ENCODE data around the gene DNLZ.

The DNLZ gene

DNA sequence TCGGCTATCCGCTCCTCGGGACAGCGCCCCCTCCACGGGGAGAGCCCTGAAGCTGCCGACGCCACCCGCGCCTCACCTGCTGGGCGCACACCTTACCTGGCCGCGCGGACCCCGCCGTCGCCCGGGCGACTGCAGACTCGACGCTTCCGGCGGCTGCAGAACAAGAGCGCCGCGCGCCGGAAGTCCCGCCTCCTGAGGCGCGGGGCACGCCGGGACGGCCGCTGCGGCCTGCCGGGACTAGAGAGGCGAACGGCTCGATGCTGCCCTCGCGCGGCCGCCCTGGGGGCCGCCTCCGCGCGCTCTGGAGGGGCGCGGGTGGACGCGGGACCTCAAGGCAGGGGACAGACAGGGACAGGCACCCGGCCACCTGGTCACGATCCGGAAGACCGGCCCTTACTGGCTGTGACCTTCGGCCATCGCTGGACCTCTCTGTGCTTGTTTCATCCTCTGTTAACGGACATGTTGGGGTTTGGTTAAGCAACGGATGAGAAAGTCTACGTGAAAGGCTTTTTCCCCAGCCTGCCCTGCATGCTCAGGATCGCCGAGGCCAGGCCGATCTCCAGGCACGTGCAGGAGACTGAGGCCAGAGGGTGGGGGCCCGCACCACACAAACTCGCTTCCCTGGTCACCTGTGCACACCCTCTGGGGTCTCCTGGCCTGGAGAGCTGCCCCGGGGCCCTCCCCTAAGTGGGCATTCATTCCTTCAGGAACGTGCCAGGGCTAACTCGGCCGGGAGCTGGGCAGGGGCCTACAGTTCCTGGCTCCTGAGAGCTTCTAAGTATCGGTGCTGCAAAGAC lies 36.7 kb upstream of the DNLZ start, which contains the start of gene SNAPC4:
Gene SNAPC4, minus strand, starts transcription at position 133 of the 797 bp plus-strand sequence. CDS start 1,742 bp downstream, outside the sequence.
- Histone ChIP-seq H3F3A (ENCODE audit: control insufficient read depth, insufficient read depth) (peaks cover 14% of the 10 kb centered on the region; the same call in 1 of the 2 replicates), H3K4me1 (ENCODE audit: control insufficient read depth, low read length) (peaks cover 19% of the 10 kb centered on the region), H3K9me3 (ENCODE audit: control insufficient read depth, insufficient read depth, low read length) (no peaks in the 10 kb centered on the region), H3K79me2 (ENCODE audit: control insufficient read depth, low read length) (peaks cover 34% of the 10 kb centered on the region), H3K27ac (ENCODE audit: low read depth, low read length) (peak within 1 kb of the TSS; percentile 38), H3K27me3 (ENCODE audit: control insufficient read depth, low read length) (no peaks in the 10 kb centered on the region), H4K20me1 (ENCODE audit: control insufficient read depth, insufficient read depth, low read depth, low read length) (no peaks in the 10 kb centered on the region; the same call in none of the 2 replicates), H3K36me3 (ENCODE audit: control insufficient read depth, low read length) (peaks cover 73% of the 10 kb centered on the region), H3K4me3 (ENCODE audit: low read length) (peak within 1 kb of the TSS; percentile 95), H3K4me2 (ENCODE audit: low read length) (peak within 1 kb of the TSS; percentile 75), H3K9me2 (replicated peaks; ENCODE audit: control insufficient read depth, low read length) (no peaks in the 10 kb centered on the region)
- TF ChIP-seq EZH2phosphoT487 (IDR thresholded peaks at IDR 0.05; ENCODE audit: borderline replicate concordance, low read length) (no peak), CTCF (IDR thresholded peaks at IDR 0.05; ENCODE audit: low read depth, low read length, poor library complexity, severe bottlenecking) (peak; percentile 92)

- Histone ChIP-seq H4K20me1 (ENCODE audit: control insufficient read depth, insufficient read depth, low read depth, low read length) (no peaks in the 10 kb centered on the region; the same call in none of the 2 replicates), H3K27ac (ENCODE audit: low read depth, low read length) (peak overlapping the region; percentile 38), H3K79me2 (ENCODE audit: control insufficient read depth, low read length) (peaks cover 34% of the 10 kb centered on the region), H3F3A (ENCODE audit: control insufficient read depth, insufficient read depth) (peaks cover 14% of the 10 kb centered on the region; the same call in 1 of the 2 replicates), H3K36me3 (ENCODE audit: control insufficient read depth, low read length) (peaks cover 72% of the 10 kb centered on the region), H3K9me3 (ENCODE audit: control insufficient read depth, insufficient read depth, low read length) (no peaks in the 10 kb centered on the region), H3K4me1 (ENCODE audit: control insufficient read depth, low read length) (peaks cover 16% of the 10 kb centered on the region), H3K4me3 (ENCODE audit: low read length) (peak overlapping the region; percentile 95), H3K4me2 (ENCODE audit: low read length) (peak overlapping the region; percentile 75), H3K9me2 (replicated peaks; ENCODE audit: control insufficient read depth, low read length) (no peaks in the 10 kb centered on the region), H3K27me3 (ENCODE audit: control insufficient read depth, low read length) (no peaks in the 10 kb centered on the region)
- TF ChIP-seq EZH2phosphoT487 (IDR thresholded peaks at IDR 0.05; ENCODE audit: borderline replicate concordance, low read length) (no peak), CTCF (IDR thresholded peaks at IDR 0.05; ENCODE audit: low read depth, low read length, poor library complexity, severe bottlenecking) (no peak)
Measured at GRCh38 chr9:136399176-136400037, 35.9 kb upstream of the DNLZ start.

DNA sequence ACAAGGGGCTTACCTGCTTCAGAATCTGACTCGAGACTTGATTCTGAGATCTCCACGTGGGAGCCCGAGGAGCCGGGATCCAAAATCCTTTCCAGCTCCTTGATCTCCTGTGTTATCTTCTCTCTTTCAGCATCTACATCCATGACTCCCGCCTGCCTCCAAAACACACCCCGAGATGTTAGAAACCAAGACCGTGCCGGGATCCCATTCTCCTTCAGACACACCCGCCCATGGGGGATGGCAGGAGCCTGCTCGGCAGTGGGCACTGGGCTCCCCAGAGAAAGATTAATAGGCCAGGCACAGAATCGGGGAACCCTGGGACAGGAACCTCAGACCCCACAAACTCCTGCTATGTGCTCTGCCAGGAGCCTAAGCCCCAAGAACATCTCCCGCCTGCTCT lies 34.7 kb upstream of the DNLZ start:
- Histone ChIP-seq H3K79me2 (ENCODE audit: control insufficient read depth, low read length) (peaks cover 34% of the 10 kb centered on the region), H3K27ac (ENCODE audit: low read depth, low read length) (no peak overlapping the region), H3K4me1 (ENCODE audit: control insufficient read depth, low read length) (peaks cover 16% of the 10 kb centered on the region), H3K27me3 (ENCODE audit: control insufficient read depth, low read length) (no peaks in the 10 kb centered on the region), H4K20me1 (ENCODE audit: control insufficient read depth, insufficient read depth, low read depth, low read length) (no peaks in the 10 kb centered on the region; the same call in 1 of the 2 replicates), H3K36me3 (ENCODE audit: control insufficient read depth, low read length) (peaks cover 72% of the 10 kb centered on the region), H3K4me2 (ENCODE audit: low read length) (peak overlapping the region; percentile 75), H3F3A (ENCODE audit: control insufficient read depth, insufficient read depth) (peaks cover 14% of the 10 kb centered on the region; the same call in 1 of the 2 replicates), H3K9me2 (replicated peaks; ENCODE audit: control insufficient read depth, low read length) (no peaks in the 10 kb centered on the region), H3K9me3 (ENCODE audit: control insufficient read depth, insufficient read depth, low read length) (no peaks in the 10 kb centered on the region), H3K4me3 (ENCODE audit: low read length) (peak overlapping the region; percentile 95; the same call in 1 of the 2 replicates)
- TF ChIP-seq EZH2phosphoT487 (IDR thresholded peaks at IDR 0.05; ENCODE audit: borderline replicate concordance, low read length), result no peak
